Measurements from ENCODE around the gene CD101. TPM values are rescaled to one million over a fixed set of nuclear protein-coding genes. Genes with fewer than 3 reads are reported as not detected.

CD101 gene
- polyA plus RNA-seq, 3 donors = 27.2 to 101 (median 54.7) TPM

GRCh38 chr1:117044217-117044616 is 42.7 kb downstream of the CD101 start:
- no peaks in the 10 kb centered on the region for H3K79me2 ChIP-seq (ENCODE audit: insufficient read depth, low read length)
- no peak overlapping the region for H3K4me3 Mint-ChIP-seq
- no peak overlapping the region for H3K27ac Mint-ChIP-seq
- no peak for TF ChIP-seq CTCF (IDR thresholded peaks at IDR 0.05)
- peaks cover 0 to 4% (median 3%) of the 10 kb centered on the region in 3 donors for H3K27me3 Mint-ChIP-seq (ENCODE audit: low read depth in 3 of 3)
- no peak for DNase-seq
- peaks cover 23% of the 10 kb centered on the region for H3K4me1 Mint-ChIP-seq
- no peaks in the 10 kb centered on the region for H3K36me3 ChIP-seq (replicated peaks in 1 of 2; ENCODE audit: control insufficient read depth in 1 of 2, insufficient read depth in 2 of 2, low read length in 2 of 2)
- H2AFZ ChIP-seq (ENCODE audit: insufficient read depth, low read depth, low read length, poor library complexity, severe bottlenecking) = no peak overlapping the region
- H4K20me1 ChIP-seq (ENCODE audit: insufficient read depth, low read length) = no peaks in the 10 kb centered on the region
- H3K4me3 ChIP-seq (replicated peaks in 1 of 3; ENCODE audit: low read depth in 2 of 3, low read length in 3 of 3) = no peak overlapping the region
- no peak overlapping the region for H3K9ac ChIP-seq (ENCODE audit: insufficient read depth, low read length, poor library complexity, severe bottlenecking)
- no peak overlapping the region for H3K27ac ChIP-seq (ENCODE audit: low read depth in 1 of 2, low read length in 2 of 2)
- no peak overlapping the region for H3K4me2 ChIP-seq (replicated peaks; ENCODE audit: extremely low read depth, low read length, poor library complexity, severe bottlenecking)
- intact Hi-C loops (cut with micrococcal nuclease) = no loop called here
- 89% methylated on average over 1 of the region's 1 CpG for WGBS (ENCODE audit: insufficient coverage)
- H3K4me1 ChIP-seq (ENCODE audit: control insufficient read depth in 1 of 2, insufficient read depth in 2 of 2, low read length in 2 of 2) = peaks cover 14% of the 10 kb centered on the region in 2 donors
- no peaks in the 10 kb centered on the region for H3K27me3 ChIP-seq (ENCODE audit: control insufficient read depth in 2 of 2, insufficient read depth in 2 of 2, low read length in 2 of 2)
- peaks cover 0 to 2% of the 10 kb centered on the region in 2 donors for H3K9me3 ChIP-seq (replicated peaks in 1 of 2; ENCODE audit: control insufficient read depth in 1 of 2, insufficient read depth in 1 of 2, low read length in 2 of 2)
- H3K36me3 Mint-ChIP-seq = peaks cover 0 to 2% of the 10 kb centered on the region in 2 donors
- H3K9me3 Mint-ChIP-seq = peaks cover 0 to 3% (median 2%) of the 10 kb centered on the region in 7 donors

GRCh38 chr1:117045644-117046043 is 44.1 kb downstream of the CD101 start:
- peaks cover 37% of the 10 kb centered on the region for H3K4me1 Mint-ChIP-seq
- H3K4me3 Mint-ChIP-seq = no peak overlapping the region
- Histone ChIP-seq H3K27ac (ENCODE audit: low read depth in 1 of 2, low read length in 2 of 2) (no peak overlapping the region), H3K27me3 (ENCODE audit: control insufficient read depth in 2 of 2, insufficient read depth in 2 of 2, low read length in 2 of 2) (no peaks in the 10 kb centered on the region), H4K20me1 (ENCODE audit: insufficient read depth, low read length) (no peaks in the 10 kb centered on the region), H3K9me3 (replicated peaks in 1 of 2; ENCODE audit: control insufficient read depth in 1 of 2, insufficient read depth in 1 of 2, low read length in 2 of 2) (peaks cover 0 to 2% of the 10 kb centered on the region in 2 donors), H3K4me1 (ENCODE audit: control insufficient read depth in 1 of 2, insufficient read depth in 2 of 2, low read length in 2 of 2) (peaks cover 27 to 29% of the 10 kb centered on the region in 2 donors), H3K4me3 (replicated peaks in 1 of 3; ENCODE audit: low read depth in 2 of 3, low read length in 3 of 3) (no peak overlapping the region), H3K4me2 (replicated peaks; ENCODE audit: extremely low read depth, low read length, poor library complexity, severe bottlenecking) (no peak overlapping the region), H3K79me2 (ENCODE audit: insufficient read depth, low read length) (no peaks in the 10 kb centered on the region), H3K36me3 (replicated peaks in 1 of 2; ENCODE audit: control insufficient read depth in 1 of 2, insufficient read depth in 2 of 2, low read length in 2 of 2) (no peaks in the 10 kb centered on the region), H3K9ac (ENCODE audit: insufficient read depth, low read length, poor library complexity, severe bottlenecking) (no peak overlapping the region), H2AFZ (ENCODE audit: insufficient read depth, low read depth, low read length, poor library complexity, severe bottlenecking) (no peak overlapping the region)
- H3K27me3 Mint-ChIP-seq (ENCODE audit: low read depth in 3 of 3) = peaks cover 0 to 4% (median 3%) of the 10 kb centered on the region in 3 donors
- peak overlapping the region in 2 of 7 donors; percentile 54 to 57 for H3K27ac Mint-ChIP-seq
- WGBS (ENCODE audit: insufficient coverage) = 42% methylated on average over 2 of the region's 2 CpGs
- DNase-seq = no peak
- H3K9me3 Mint-ChIP-seq = peaks cover 0 to 3% (median 2%) of the 10 kb centered on the region in 7 donors
- intact Hi-C loops (cut with micrococcal nuclease) = no loop called here
- TF ChIP-seq CTCF (IDR thresholded peaks at IDR 0.05) = no peak
- H3K36me3 Mint-ChIP-seq = peaks cover 0 to 2% of the 10 kb centered on the region in 2 donors

All from CD14-positive monocyte (primary cell).